ENCODE measurements around the gene ANKRD13A. TPM values are rescaled to one million over a fixed set of nuclear protein-coding genes. Genes with fewer than 3 reads are reported as not detected.

ANKRD13A gene
- total and polyA plus RNA-seq, 2 experiments from 2014 or later, result 5.7 to 25.6 TPM

GRCh38 chr12:109988274-109988673, 11.0 kb upstream of the ANKRD13A start:
- Histone ChIP-seq H3K9me2 (ENCODE audit: insufficient read depth) (no peaks in the 10 kb centered on the region), H3K36me3 (ENCODE audit: insufficient read depth) (peaks cover 13% of the 10 kb centered on the region), H3K4me2 (no peak overlapping the region), H2AFZ (no peak overlapping the region), H3K4me1 (ENCODE audit: insufficient read depth) (no peaks in the 10 kb centered on the region), H3K27ac (ENCODE audit: low read depth) (no peak overlapping the region), H3K4me3 (no peak overlapping the region), H3F3A (replicated peaks; ENCODE audit: low read depth) (no peaks in the 10 kb centered on the region), H3K79me2 (replicated peaks; ENCODE audit: insufficient read depth) (peaks cover 7% of the 10 kb centered on the region), H4K20me1 (replicated peaks; ENCODE audit: insufficient read depth) (no peaks in the 10 kb centered on the region; the same call in 1 of the 2 replicates), H3K27me3 (ENCODE audit: insufficient read depth) (no peaks in the 10 kb centered on the region)
- ATAC-seq, result no peak
- no peak overlapping the region for H3K4me3 Mint-ChIP-seq
- TF ChIP-seq ETS1 (IDR thresholded peaks at IDR 0.05) (no peak), CTCF (conservative IDR thresholded peaks at IDR 0.05; ENCODE audit: low read depth in 2 of 2) (no peak), EZH2phosphoT487 (IDR thresholded peaks at IDR 0.05; ENCODE audit: unreplicated experiment) (no peak), POLR2AphosphoS5 (IDR thresholded peaks at IDR 0.05; ENCODE audit: low read depth) (no peak), JUNB (IDR thresholded peaks at IDR 0.05; ENCODE audit: unreplicated experiment) (no peak), CREB1 (CRISPR knock-in tag; IDR thresholded peaks at IDR 0.05; ENCODE audit: low read depth) (no peak), ZNF331 (CRISPR knock-in tag; IDR thresholded peaks at IDR 0.05; ENCODE audit: low read depth) (no peak), ZNF462 (CRISPR knock-in tag; IDR thresholded peaks at IDR 0.05) (no peak), NANOG (IDR thresholded peaks at IDR 0.05; ENCODE audit: borderline replicate concordance) (no peak), ZNF114 (CRISPR knock-in tag; IDR thresholded peaks at IDR 0.05) (no peak), REST (IDR thresholded peaks at IDR 0.05; ENCODE audit: unreplicated experiment) (no peak), STAT1 (IDR thresholded peaks at IDR 0.05; ENCODE audit: unreplicated experiment) (no peak), EZH2 (IDR thresholded peaks at IDR 0.05; ENCODE audit: low read depth, unreplicated experiment) (no peak)
- peaks cover 3% of the 10 kb centered on the region for H3K27me3 Mint-ChIP-seq (ENCODE audit: insufficient read depth, low read depth, poor library complexity)
- H3K27ac Mint-ChIP-seq, result no peak overlapping the region
- no peaks in the 10 kb centered on the region for H3K9me3 Mint-ChIP-seq
- H3K4me1 Mint-ChIP-seq, result peaks cover 10% of the 10 kb centered on the region
- no peak for DNase-seq (ENCODE audit: low spot score)
- H3K36me3 Mint-ChIP-seq (ENCODE audit: low read depth), result peaks cover 37% of the 10 kb centered on the region

Data from GM23338 (cell line).